HG03108 (cell line): Measurements from ENCODE around the gene BIVM.
"Not testable (repeated sequence)": the region's sequence is repeated elsewhere in the genome, so short reads cannot be mapped to it uniquely, and the experiment has no call there.

Source experiments
- ATAC-seq: cut with Tn5 transposase; IDR thresholded peaks from one replicate; pipeline ENCODE4 v1.9.1; 2021; ENCODE audit warnings: moderate library complexity; ENCODE audit not compliant: unreplicated experiment

Gene BIVM

GRCh38 chr13:102798581-102799425 is at the start of gene BIVM, which contains the start of gene POGLUT2:
Gene BIVM (plus strand): TSS chr13:102799119. CDS start chr13:102807268, 8,149 bp downstream.
Gene POGLUT2 (minus strand): TSS chr13:102798976. CDS start chr13:102798670, 306 bp downstream.
- ATAC-seq, result peak; percentile 87

GRCh38 chr13:102751886-102752285 is 47.0 kb upstream of the BIVM start:
- no peak for ATAC-seq

- ATAC-seq, result no peak
Measured at GRCh38 chr13:102757006-102757405, 41.9 kb upstream of the BIVM start.

GRCh38 chr13:102758842-102759241 is 40.1 kb upstream of the BIVM start:
- ATAC-seq, result no peak

GRCh38 chr13:102761071-102761470 is 37.8 kb upstream of the BIVM start:
- ATAC-seq, result no peak

GRCh38 chr13:102763741-102764140 is 35.2 kb upstream of the BIVM start:
- ATAC-seq, result no peak

- ATAC-seq, result no peak
Measured at GRCh38 chr13:102768909-102769308, 30.0 kb upstream of the BIVM start.

GRCh38 chr13:102769679-102770078 is 29.2 kb upstream of the BIVM start:
- no peak for ATAC-seq

- ATAC-seq, result no peak
Measured at GRCh38 chr13:102770435-102770834, 28.5 kb upstream of the BIVM start.

- ATAC-seq, result no peak
Measured at GRCh38 chr13:102771298-102772041, 27.4 kb upstream of the BIVM start.

- no peak for ATAC-seq
Measured at GRCh38 chr13:102772042-102772425, 26.9 kb upstream of the BIVM start.

GRCh38 chr13:102773441-102774213 is 25.3 kb upstream of the BIVM start, which contains the start of gene TEX30:
Gene TEX30 (minus strand): TSS chr13:102773786. CDS start chr13:102770026, 3,760 bp downstream.
- ATAC-seq, result peak; percentile 95

- ATAC-seq, result no peak
Measured at GRCh38 chr13:102774214-102774568, 24.7 kb upstream of the BIVM start.

- ATAC-seq, result no peak
Measured at GRCh38 chr13:102774591-102775520, 24.1 kb upstream of the BIVM start.

GRCh38 chr13:102776271-102776670 is 22.6 kb upstream of the BIVM start:
- ATAC-seq, result no peak

- ATAC-seq, result no peak
Measured at GRCh38 chr13:102777736-102778135, 21.2 kb upstream of the BIVM start.

- peak; percentile 41 for ATAC-seq
Measured at GRCh38 chr13:102779436-102780159, 19.3 kb upstream of the BIVM start.

GRCh38 chr13:102780656-102781055 is 18.3 kb upstream of the BIVM start:
- ATAC-seq, result not testable (repeated sequence)

- no peak for ATAC-seq
Measured at GRCh38 chr13:102781591-102781990, 17.3 kb upstream of the BIVM start.
